Measurements from ENCODE around the gene CHST1.

- TF ChIP-seq CTCF (conservative IDR thresholded peaks at IDR 0.05; ENCODE audit: low read depth, low read length) = no peak
- TF ChIP-seq EZH2 (IDR thresholded peaks at IDR 0.05; ENCODE audit: low read length, unreplicated experiment) = no peak
- no peak for TF ChIP-seq EZH2phosphoT487 (IDR thresholded peaks at IDR 0.05; ENCODE audit: borderline replicate concordance, low read length)
Observed at GRCh38 chr11:45618897-45619296, 46.5 kb downstream of the CHST1 start.

Measured in PC-3 (cell line).